Tibial artery (tissue), 4 donors: ENCODE results near the gene ERVV-1.
"Not testable (repeated sequence)": the region's sequence is repeated elsewhere in the genome, so short reads cannot be mapped to it uniquely, and the experiment has no call there.

Source experiments
- DNase-seq, 2 donors: peaks; one replicate each; pipeline ENCODE4 v3.0.0-alpha.2; 2019
- H3K27ac ChIP-seq, 2 donors: fragments of 200-600 bp; sonication (generic) in 1 of 2; 1 replicate in 1 of 2; 2 replicates in 1 of 2; pipeline ENCODE4 v1.5.1; 2018 to 2019; ENCODE audit warnings: mild to moderate bottlenecking in 1 of 2
- H3K27me3 ChIP-seq, 2 donors: fragments of 200-600 bp; sonication (generic) in 1 of 2; one replicate each; pipeline versions ENCODE4 v1.5.1 to v1.6.0; 2016 to 2019
- H3K36me3 ChIP-seq, 3 donors: fragments of 200-600 bp; sonication (generic) in 2 of 3; one replicate each; pipeline ENCODE4 v1.5.1; 2016 to 2019; ENCODE audit warnings: mild to moderate bottlenecking in 2 of 3
- H3K4me1 ChIP-seq, 4 donors: fragments of 200-600 bp; sonication (generic) in 2 of 4; 1 replicate in 3 of 4; 2 replicates in 1 of 4; pipeline ENCODE4 v1.5.1; 2016 to 2019
- H3K4me3 ChIP-seq, 2 donors: fragments of 200-600 bp; sonication (generic) in 1 of 2; 1 replicate in 1 of 2; 2 replicates in 1 of 2; pipeline ENCODE4 v1.5.1; 2018 to 2019; ENCODE audit warnings: mild to moderate bottlenecking in 2 of 2
- H3K9me3 ChIP-seq, 3 donors: fragments of 200-600 bp; sonication (generic) in 1 of 3; one replicate each; pipeline ENCODE4 v1.5.1; 2016 to 2019
- CTCF ChIP-seq, 2 experiments: fragments of 200-600 bp in 1 of 2; fragments of 450-650 bp in 1 of 2; IDR thresholded peaks; one replicate each; pipeline ENCODE4 v1.5.1; 2017 to 2019; ENCODE audit warnings: antibody characterized with exemption in 2 of 2, mild to moderate bottlenecking in 1 of 2, moderate library complexity in 1 of 2
- intact Hi-C: fragments of 100-400 bp; cut with DNase I; formaldehyde crosslinking; loops from one replicate; pipeline ENCODE4 v1.15.0; 2023; ENCODE audit warnings: low total_unique reads

Gene ERVV-1

DNA sequence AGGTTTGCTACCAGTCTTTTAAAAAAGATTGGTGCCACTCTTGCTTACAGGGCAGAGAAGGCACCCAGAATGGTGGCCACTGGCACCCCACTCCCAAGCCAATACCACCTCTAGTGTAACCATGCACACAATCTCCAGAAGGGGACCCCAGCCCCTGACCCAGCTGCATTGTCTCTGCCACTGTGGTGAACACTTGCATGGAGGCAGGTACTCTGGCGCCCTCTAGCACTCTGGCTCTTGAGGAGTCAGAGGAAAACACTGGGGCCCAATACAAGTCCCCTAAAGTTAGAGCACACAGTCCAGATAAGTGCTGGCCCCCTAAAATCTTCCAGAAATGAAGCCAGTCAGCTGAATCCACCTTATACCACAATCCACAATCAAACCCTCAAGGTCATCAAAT lies 6.0 kb downstream of the ERVV-1 start:
- no peak for TF ChIP-seq CTCF (IDR thresholded peaks at IDR 0.05)
- no peak for DNase-seq
- H3K4me1 ChIP-seq = no peaks in the 10 kb centered on the region
- no peaks in the 10 kb centered on the region for H3K36me3 ChIP-seq
- no peak overlapping the region for H3K27ac ChIP-seq
- intact Hi-C loops = no loop called here
- H3K4me3 ChIP-seq = no peak overlapping the region
- peaks cover 0 to 9% of the 10 kb centered on the region in 2 donors for H3K27me3 ChIP-seq
- H3K9me3 ChIP-seq = peaks cover 0 to 14% (median 6%) of the 10 kb centered on the region in 3 donors

GRCh38 chr19:53028306-53028705 lies 14.6 kb downstream of the ERVV-1 start:
- H3K9me3 ChIP-seq, H3K4me1 ChIP-seq, H3K27ac ChIP-seq, H3K4me3 ChIP-seq, intact Hi-C loops, H3K36me3 ChIP-seq, H3K27me3 ChIP-seq, DNase-seq: not testable (repeated sequence)

- intact Hi-C loops = no loop called here
- no peak for TF ChIP-seq CTCF (IDR thresholded peaks at IDR 0.05)
- H3K4me1 ChIP-seq = no peaks in the 10 kb centered on the region
- peaks cover 0 to 16% (median 13%) of the 10 kb centered on the region in 3 donors for H3K9me3 ChIP-seq
- DNase-seq = no peak
- H3K36me3 ChIP-seq = no peaks in the 10 kb centered on the region
- no peak overlapping the region for H3K4me3 ChIP-seq
- H3K27me3 ChIP-seq = peaks cover 0 to 22% of the 10 kb centered on the region in 2 donors
- no peak overlapping the region for H3K27ac ChIP-seq
These were observed 20.3 kb downstream of the ERVV-1 start for GRCh38 chr19:53034054-53034453.

DNA sequence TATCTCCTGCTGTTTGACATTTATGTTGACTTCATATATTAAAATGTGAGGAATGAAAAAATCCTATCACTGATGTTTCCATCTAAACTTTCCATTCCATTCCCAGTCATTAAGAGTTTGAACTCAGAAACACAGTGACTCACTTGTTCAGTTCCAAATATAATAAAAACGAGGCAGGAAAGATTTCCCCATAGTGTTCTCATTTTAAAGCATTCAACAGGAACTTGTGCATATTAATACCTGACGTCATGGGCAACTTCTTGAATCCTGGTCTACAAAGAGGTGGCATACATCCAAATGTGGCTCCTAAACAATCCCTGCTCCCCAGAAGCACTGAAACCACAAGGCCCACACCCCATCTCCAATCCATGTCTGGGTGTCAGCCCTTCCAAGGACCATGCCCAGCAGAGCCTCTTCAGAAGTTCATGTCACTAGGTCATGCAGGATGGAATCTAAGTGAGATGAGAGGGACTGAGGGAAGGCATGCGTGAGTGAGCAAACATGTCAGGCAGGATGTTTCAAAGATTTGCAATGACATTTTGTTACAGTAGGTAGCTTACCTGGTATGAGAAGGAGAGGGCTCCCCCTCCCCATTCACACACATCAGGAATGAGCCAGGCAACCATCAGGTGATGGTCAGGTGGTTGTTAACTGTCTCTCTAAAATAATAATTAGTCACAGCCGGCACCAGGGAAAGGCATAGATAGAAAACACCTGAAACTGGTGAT lies 21.4 kb downstream of the ERVV-1 start:
- no peak for TF ChIP-seq CTCF (IDR thresholded peaks at IDR 0.05)
- H3K27me3 ChIP-seq = peaks cover 0 to 26% of the 10 kb centered on the region in 2 donors
- H3K4me1 ChIP-seq = no peaks in the 10 kb centered on the region
- no peak overlapping the region for H3K27ac ChIP-seq
- intact Hi-C loops = no loop called here
- no peak for DNase-seq
- no peaks in the 10 kb centered on the region for H3K36me3 ChIP-seq
- no peak overlapping the region for H3K4me3 ChIP-seq
- H3K9me3 ChIP-seq = peaks cover 0 to 16% (median 13%) of the 10 kb centered on the region in 3 donors

- Histone ChIP-seq H3K36me3 (no peaks in the 10 kb centered on the region), H3K9me3 (peaks cover 0 to 16% (median 13%) of the 10 kb centered on the region in 3 donors), H3K4me3 (no peak overlapping the region), H3K27ac (no peak overlapping the region), H3K4me1 (no peaks in the 10 kb centered on the region), H3K27me3 (peaks cover 0 to 26% of the 10 kb centered on the region in 2 donors)
- no peak for TF ChIP-seq CTCF (IDR thresholded peaks at IDR 0.05)
- intact Hi-C loops = no loop called here
- DNase-seq = no peak
These were observed 23.7 kb downstream of the ERVV-1 start for GRCh38 chr19:53037101-53038097.

DNA sequence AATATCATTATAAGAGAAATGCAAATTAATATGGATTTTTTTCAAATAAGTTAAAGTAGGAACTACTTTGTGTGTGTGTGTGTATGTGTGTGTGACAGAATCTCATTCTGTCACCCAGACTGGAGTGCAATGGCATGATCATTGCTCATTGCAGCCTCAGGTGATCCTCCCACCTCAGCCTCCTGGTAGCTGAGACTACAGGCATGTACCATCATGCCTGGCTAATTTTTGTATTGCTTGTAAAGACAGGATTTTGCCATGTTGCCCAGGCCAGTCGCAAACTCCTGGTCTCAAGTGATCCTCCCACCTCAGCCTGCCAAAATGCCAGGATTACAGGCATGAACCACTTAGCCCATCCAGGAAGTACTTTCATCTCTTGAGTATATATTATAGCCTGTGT lies 27.6 kb downstream of the ERVV-1 start:
- DNase-seq = no peak
- intact Hi-C loops = no loop called here
- Histone ChIP-seq H3K27ac (no peak overlapping the region), H3K4me3 (no peak overlapping the region), H3K27me3 (peaks cover 0 to 29% of the 10 kb centered on the region in 2 donors), H3K4me1 (no peaks in the 10 kb centered on the region), H3K9me3 (peaks cover 0 to 19% (median 13%) of the 10 kb centered on the region in 3 donors), H3K36me3 (no peaks in the 10 kb centered on the region)
- no peak for TF ChIP-seq CTCF (IDR thresholded peaks at IDR 0.05)
